Neural cell (in vitro differentiated cells): Measurements from ENCODE around the gene LINGO4. TPM values are rescaled to one million over a fixed set of nuclear protein-coding genes. Genes with fewer than 3 reads are reported as not detected.

ENCODE experiments used
- H2AFZ ChIP-seq: fragments of 200-600, 300-800 bp; sonication (generic), shearing (Covaris generic); 2 replicates; pipeline ENCODE4 v1.6.0; 2014; ENCODE audit warnings: low read depth, mild to moderate bottlenecking, antibody characterized with exemption, low read length, moderate library complexity
- H3F3A ChIP-seq: fragments of 200-600 bp; shearing (Covaris generic); 2 replicates; pipeline ENCODE4 v1.6.1; 2016; ENCODE audit warnings: mild to moderate bottlenecking, moderate library complexity, mixed read lengths, antibody characterized with exemption, low read length; ENCODE audit not compliant: insufficient read depth, poor library complexity, severe bottlenecking
- H3K27ac ChIP-seq: fragments of 200-600, 300-800 bp; sonication (generic), shearing (Covaris generic); 2 replicates; pipeline ENCODE4 v1.5.1; 2014; ENCODE audit warnings: mild to moderate bottlenecking, low read length, moderate library complexity
- H3K27me3 ChIP-seq: fragments of 300-800, 200-600 bp; sonication (generic), shearing (Covaris generic); 2 replicates; pipeline ENCODE4 v1.6.0; 2014; ENCODE audit warnings: mild to moderate bottlenecking, low read depth, low read length, moderate library complexity; ENCODE audit not compliant: insufficient read depth
- H3K36me3 ChIP-seq: fragments of 300-800, 200-600 bp; sonication (generic), shearing (Covaris generic); 2 replicates; pipeline ENCODE4 v1.5.1; 2014; ENCODE audit warnings: mild to moderate bottlenecking, antibody characterized with exemption, low read length, moderate library complexity; ENCODE audit not compliant: insufficient read depth
- H3K4me2 ChIP-seq: fragments of 300-800, 200-600 bp; sonication (generic), shearing (Covaris generic); 2 replicates; pipeline ENCODE4 v1.6.0; 2014; ENCODE audit warnings: mild to moderate bottlenecking, low read length
- H3K4me3 ChIP-seq: fragments of 300-800, 200-600 bp; sonication (generic), shearing (Covaris generic); 2 replicates; pipeline ENCODE4 v1.5.1; 2014; ENCODE audit warnings: mild to moderate bottlenecking, low read length, moderate library complexity
- H3K79me2 ChIP-seq: fragments of 200-600 bp; shearing (Covaris generic); replicated peaks from 2 replicates; pipeline ENCODE4 v1.6.0; 2014; ENCODE audit warnings: mild to moderate bottlenecking, low read length, moderate library complexity; ENCODE audit not compliant: insufficient read depth
- H3K9ac ChIP-seq: fragments of 300-800, 200-600 bp; sonication (generic), shearing (Covaris generic); 2 replicates; pipeline ENCODE4 v1.6.1; 2016; ENCODE audit warnings: mild to moderate bottlenecking, low read length, mixed read lengths
- H3K9me2 ChIP-seq: fragments of 200-600 bp; shearing (Covaris generic); 2 replicates; pipeline ENCODE4 v1.6.1; 2016; ENCODE audit warnings: mild to moderate bottlenecking, low read length, mixed read lengths; ENCODE audit not compliant: insufficient read depth
- H3K9me3 ChIP-seq: fragments of 200-600, 300-800 bp; sonication (generic), shearing (Covaris generic); 2 replicates; pipeline ENCODE4 v1.6.1; 2016; ENCODE audit warnings: mild to moderate bottlenecking, mixed run types, low read length, moderate library complexity, mixed read lengths
- H4K20me1 ChIP-seq: fragments of 200-600 bp; shearing (Covaris generic); 2 replicates; pipeline ENCODE4 v1.6.1; 2016; ENCODE audit warnings: mild to moderate bottlenecking, mixed run types; ENCODE audit not compliant: insufficient read depth
- EP300 ChIP-seq: fragments of 450-650 bp; conservative IDR thresholded peaks from 2 replicates; pipeline ENCODE4 v1.6.1; 2014; ENCODE audit warnings: antibody characterized with exemption, mild to moderate bottlenecking, moderate library complexity; ENCODE audit not compliant: poor library complexity, severe bottlenecking
- EZH2 ChIP-seq: fragments of 200-600, 300-800 bp; shearing (Covaris generic), sonication (generic); IDR thresholded peaks from 2 replicates; pipeline ENCODE4 v1.6.1; 2014; ENCODE audit warnings: antibody characterized with exemption, low read length, borderline replicate concordance, mild to moderate bottlenecking; ENCODE audit not compliant: insufficient read depth, poor library complexity, severe bottlenecking
- MXI1 ChIP-seq: fragments of 450-650 bp; conservative IDR thresholded peaks from 2 replicates; pipeline ENCODE4 v1.6.1; 2014; ENCODE audit warnings: antibody characterized with exemption, mild to moderate bottlenecking; ENCODE audit not compliant: poor library complexity, severe bottlenecking
- POLR2AphosphoS5 ChIP-seq: IDR thresholded peaks from 2 replicates; pipeline ENCODE4 v1.6.1; 2012
- RAD21 ChIP-seq: fragments of 450-650 bp; conservative IDR thresholded peaks from 2 replicates; pipeline ENCODE4 v1.6.1; 2014; ENCODE audit warnings: antibody characterized with exemption, mild to moderate bottlenecking, moderate library complexity
- SMC3 ChIP-seq: fragments of 450-650 bp; conservative IDR thresholded peaks from 2 replicates; pipeline ENCODE4 v1.6.1; 2014; ENCODE audit warnings: antibody characterized with exemption, mild to moderate bottlenecking, moderate library complexity; ENCODE audit not compliant: poor library complexity
- TAF1 ChIP-seq: IDR thresholded peaks from 2 replicates; pipeline ENCODE4 v1.6.1; 2012; ENCODE audit warnings: low read depth
- polyA plus RNA-seq: library from polyadenylated mRNA; depleted of rRNA; stranded (reverse); fragments of >200 nt; gene quantifications from 2 replicates; pipeline ENCODE4 v1.2.3, GENCODE V29; 2014
- TF ChIP-seq, protein P1 (sequence below): fragments of 450-650 bp; IDR thresholded peaks from 2 replicates; pipeline ENCODE4 v1.5.1; 2014; ENCODE audit warnings: antibody characterized with exemption, mild to moderate bottlenecking, moderate library complexity; ENCODE audit not compliant: poor library complexity, severe bottlenecking
- TF ChIP-seq, protein P2 (sequence below): IDR thresholded peaks from 2 replicates; pipeline ENCODE4 v1.6.1; 2012; ENCODE audit warnings: borderline replicate concordance

The LINGO4 gene
- polyA plus RNA-seq, 1 donor from 2014 or later = not detected

- no peak for TF ChIP-seq RAD21
- TF ChIP-seq, protein P1, sequence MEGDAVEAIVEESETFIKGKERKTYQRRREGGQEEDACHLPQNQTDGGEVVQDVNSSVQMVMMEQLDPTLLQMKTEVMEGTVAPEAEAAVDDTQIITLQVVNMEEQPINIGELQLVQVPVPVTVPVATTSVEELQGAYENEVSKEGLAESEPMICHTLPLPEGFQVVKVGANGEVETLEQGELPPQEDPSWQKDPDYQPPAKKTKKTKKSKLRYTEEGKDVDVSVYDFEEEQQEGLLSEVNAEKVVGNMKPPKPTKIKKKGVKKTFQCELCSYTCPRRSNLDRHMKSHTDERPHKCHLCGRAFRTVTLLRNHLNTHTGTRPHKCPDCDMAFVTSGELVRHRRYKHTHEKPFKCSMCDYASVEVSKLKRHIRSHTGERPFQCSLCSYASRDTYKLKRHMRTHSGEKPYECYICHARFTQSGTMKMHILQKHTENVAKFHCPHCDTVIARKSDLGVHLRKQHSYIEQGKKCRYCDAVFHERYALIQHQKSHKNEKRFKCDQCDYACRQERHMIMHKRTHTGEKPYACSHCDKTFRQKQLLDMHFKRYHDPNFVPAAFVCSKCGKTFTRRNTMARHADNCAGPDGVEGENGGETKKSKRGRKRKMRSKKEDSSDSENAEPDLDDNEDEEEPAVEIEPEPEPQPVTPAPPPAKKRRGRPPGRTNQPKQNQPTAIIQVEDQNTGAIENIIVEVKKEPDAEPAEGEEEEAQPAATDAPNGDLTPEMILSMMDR = no peak
- no peak for TF ChIP-seq SMC3
- no peak for TF ChIP-seq EP300
- no peak for TF ChIP-seq EZH2
- no peak for TF ChIP-seq MXI1
- no peak for TF ChIP-seq TAF1
- no peak for TF ChIP-seq POLR2AphosphoS5
- TF ChIP-seq, protein P2, sequence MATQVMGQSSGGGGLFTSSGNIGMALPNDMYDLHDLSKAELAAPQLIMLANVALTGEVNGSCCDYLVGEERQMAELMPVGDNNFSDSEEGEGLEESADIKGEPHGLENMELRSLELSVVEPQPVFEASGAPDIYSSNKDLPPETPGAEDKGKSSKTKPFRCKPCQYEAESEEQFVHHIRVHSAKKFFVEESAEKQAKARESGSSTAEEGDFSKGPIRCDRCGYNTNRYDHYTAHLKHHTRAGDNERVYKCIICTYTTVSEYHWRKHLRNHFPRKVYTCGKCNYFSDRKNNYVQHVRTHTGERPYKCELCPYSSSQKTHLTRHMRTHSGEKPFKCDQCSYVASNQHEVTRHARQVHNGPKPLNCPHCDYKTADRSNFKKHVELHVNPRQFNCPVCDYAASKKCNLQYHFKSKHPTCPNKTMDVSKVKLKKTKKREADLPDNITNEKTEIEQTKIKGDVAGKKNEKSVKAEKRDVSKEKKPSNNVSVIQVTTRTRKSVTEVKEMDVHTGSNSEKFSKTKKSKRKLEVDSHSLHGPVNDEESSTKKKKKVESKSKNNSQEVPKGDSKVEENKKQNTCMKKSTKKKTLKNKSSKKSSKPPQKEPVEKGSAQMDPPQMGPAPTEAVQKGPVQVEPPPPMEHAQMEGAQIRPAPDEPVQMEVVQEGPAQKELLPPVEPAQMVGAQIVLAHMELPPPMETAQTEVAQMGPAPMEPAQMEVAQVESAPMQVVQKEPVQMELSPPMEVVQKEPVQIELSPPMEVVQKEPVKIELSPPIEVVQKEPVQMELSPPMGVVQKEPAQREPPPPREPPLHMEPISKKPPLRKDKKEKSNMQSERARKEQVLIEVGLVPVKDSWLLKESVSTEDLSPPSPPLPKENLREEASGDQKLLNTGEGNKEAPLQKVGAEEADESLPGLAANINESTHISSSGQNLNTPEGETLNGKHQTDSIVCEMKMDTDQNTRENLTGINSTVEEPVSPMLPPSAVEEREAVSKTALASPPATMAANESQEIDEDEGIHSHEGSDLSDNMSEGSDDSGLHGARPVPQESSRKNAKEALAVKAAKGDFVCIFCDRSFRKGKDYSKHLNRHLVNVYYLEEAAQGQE = no peak
- no peaks in the 10 kb centered on the region for H3K36me3 ChIP-seq
- no peaks in the 10 kb centered on the region for H3K27me3 ChIP-seq
- no peaks in the 10 kb centered on the region for H3F3A ChIP-seq
- no peak overlapping the region for H2AFZ ChIP-seq
- H3K79me2 ChIP-seq = no peaks in the 10 kb centered on the region
- no peak overlapping the region for H3K4me3 ChIP-seq
- no peak overlapping the region for H3K27ac ChIP-seq
- no peaks in the 10 kb centered on the region for H4K20me1 ChIP-seq
- no peak overlapping the region for H3K4me2 ChIP-seq
- H3K9me2 ChIP-seq = no peaks in the 10 kb centered on the region
- no peaks in the 10 kb centered on the region for H3K9me3 ChIP-seq
- H3K9ac ChIP-seq = no peak overlapping the region
Measured at GRCh38 chr1:151803164-151803563, 2.1 kb downstream of the LINGO4 start.

DNA sequence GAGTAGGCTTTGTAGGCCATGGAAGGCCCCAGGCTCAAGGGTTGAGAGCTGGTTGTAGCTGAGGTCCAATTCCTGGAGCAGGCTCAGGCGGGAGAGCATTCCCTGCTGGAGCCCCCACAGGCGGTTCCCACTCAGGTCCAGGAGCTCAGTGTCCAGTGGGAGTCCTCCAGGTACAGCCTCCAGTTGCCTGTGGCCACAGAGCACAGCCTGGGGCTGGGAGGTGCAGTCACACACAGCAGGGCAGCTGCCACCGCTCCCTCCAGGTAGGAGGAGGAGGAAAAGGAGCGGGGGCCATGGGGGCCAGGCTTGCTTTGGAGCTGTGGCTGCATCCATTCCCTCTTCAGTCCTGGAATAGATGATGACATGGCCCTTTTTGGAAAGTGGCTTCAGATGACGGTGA lies 2.8 kb downstream of the LINGO4 start:
- H4K20me1 ChIP-seq = no peaks in the 10 kb centered on the region
- no peak overlapping the region for H3K4me2 ChIP-seq
- no peaks in the 10 kb centered on the region for H3K79me2 ChIP-seq
- H3K9me2 ChIP-seq = no peaks in the 10 kb centered on the region
- no peak for TF ChIP-seq TAF1
- no peak for TF ChIP-seq RAD21
- TF ChIP-seq, protein P1 = no peak
- TF ChIP-seq MXI1 = no peak
- no peak for TF ChIP-seq SMC3
- no peak for TF ChIP-seq EP300
- TF ChIP-seq POLR2AphosphoS5 = no peak
- TF ChIP-seq, protein P2 = no peak
- TF ChIP-seq EZH2 = no peak
- H3K9ac ChIP-seq = no peak overlapping the region
- no peaks in the 10 kb centered on the region for H3F3A ChIP-seq
- H3K9me3 ChIP-seq = no peaks in the 10 kb centered on the region
- no peak overlapping the region for H3K27ac ChIP-seq
- H2AFZ ChIP-seq = no peak overlapping the region
- H3K4me3 ChIP-seq = no peak overlapping the region
- H3K36me3 ChIP-seq = no peaks in the 10 kb centered on the region
- no peaks in the 10 kb centered on the region for H3K27me3 ChIP-seq
